GM21786 (cell line): ENCODE measurements around the gene PTH1R.
A peak's percentile ranks its signal among the peaks of the same experiment; 100 is the strongest.

Experiments
- ATAC-seq: cut with Tn5 transposase; IDR thresholded peaks from one replicate; pipeline ENCODE4 v1.9.1; 2021; ENCODE audit not compliant: unreplicated experiment

PTH1R gene

DNA sequence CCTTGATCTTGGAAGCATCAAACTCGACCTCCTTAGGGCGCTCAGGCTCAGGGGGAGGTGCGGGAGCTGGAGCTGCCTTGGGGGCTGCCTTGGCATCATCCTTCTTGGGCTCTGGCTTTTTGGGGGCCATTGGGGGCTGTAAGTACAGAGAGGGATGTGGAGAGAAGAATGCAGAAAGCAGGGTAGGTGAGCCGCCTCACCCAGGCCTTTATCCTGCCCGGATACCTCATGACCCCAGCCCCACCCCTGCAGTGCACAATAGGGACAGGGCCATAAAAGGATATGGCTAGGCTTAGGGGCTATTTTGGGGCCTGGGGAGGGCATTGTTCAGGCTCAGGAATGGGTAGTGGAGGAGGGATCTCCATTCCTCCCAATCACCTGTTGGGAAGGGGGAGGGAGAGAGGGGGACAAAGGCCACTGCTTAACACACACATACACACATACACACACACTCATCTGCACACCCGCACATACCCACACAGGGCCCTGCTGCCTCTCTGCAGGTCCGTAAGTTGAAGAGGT is 14.2 kb upstream of the PTH1R start, which contains the start of gene MYL3:
MYL3 (minus strand) TSS at position 184 of the 522 bp plus-strand sequence; CDS start at position 130, 54 bp downstream.
- no peak for ATAC-seq

DNA sequence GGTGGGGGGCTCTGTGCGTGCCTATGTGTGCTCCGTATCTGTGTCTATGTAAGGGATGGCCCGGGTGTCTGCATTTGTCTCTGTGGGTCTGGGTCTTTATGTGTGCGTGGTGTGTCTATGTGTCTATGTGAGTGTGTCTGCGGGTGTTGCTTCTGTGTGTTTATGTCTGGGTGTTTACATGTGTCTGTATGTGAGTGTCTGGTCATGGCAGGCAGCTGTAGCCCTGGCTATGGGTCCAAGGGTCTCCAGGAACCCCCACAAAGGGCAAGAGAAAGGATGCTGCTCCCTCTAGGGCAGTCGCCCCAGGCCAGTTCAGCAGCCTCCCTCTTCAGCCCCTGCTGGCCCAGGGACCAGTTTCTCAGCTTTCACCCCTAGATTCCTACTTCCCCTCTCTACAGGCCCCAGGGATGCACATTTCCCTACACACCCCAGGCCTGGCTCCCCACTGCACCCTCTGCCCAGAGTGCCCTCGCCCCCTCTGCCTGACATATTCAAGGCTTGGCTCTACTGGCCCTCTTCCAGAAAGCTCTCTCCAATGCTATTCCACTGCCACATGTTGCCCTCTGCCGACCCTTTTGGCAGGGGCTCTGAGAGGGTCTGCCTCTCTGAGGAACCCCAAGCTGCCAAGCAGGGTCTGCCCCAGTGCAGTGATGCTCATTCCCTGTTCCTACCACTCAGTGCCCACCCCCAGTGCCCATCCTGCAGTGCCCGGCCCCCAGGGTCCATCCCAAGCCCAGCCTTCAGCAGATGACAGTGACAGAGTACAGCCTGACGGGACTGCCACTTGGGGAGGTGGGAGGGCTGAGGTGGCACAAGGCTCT is 13.2 kb upstream of the PTH1R start:
- no peak for ATAC-seq

DNA sequence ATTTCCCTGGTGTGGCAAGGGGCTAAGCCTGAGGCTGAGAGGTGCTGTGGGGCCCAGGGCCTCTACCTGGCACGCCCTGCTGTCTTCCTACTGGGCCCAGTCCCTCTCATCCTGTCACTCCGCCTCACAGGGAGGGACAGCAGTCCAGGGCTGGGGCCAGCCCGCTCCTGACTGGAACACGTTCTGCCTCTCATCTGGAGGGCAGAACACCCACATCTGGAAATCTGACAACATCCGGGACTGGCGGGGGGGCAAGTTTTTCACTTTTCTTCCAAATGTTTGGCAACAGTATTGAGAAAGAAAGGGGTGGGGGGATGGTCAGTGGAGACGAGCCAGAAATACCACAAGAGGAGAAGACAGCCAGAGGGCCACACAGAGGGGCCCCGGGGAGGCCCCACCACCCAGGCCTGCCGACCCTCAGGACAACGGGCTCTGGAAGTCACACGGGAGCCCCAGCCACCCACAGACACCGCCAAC is 12.5 kb upstream of the PTH1R start:
- ATAC-seq, result no peak

DNA sequence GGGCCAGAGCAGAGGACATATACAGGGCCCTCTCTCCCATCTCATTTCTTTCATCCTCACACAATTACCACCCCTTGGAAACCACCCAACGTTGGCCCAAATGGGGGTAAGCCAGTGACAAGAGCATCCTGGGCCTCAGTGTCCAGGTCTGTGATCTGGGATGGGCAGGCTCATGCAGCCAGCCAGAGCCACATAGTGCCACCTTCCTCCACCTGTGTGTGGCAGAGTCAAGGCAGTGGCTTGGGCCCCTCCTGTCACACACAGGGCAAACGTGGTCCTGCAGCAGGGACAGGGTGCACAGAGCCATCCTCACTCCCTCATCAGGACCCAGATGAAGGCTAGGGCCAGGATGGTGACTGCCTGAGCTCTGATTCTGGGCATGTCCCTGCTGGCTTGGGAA is 12.0 kb upstream of the PTH1R start:
- ATAC-seq, result no peak

DNA sequence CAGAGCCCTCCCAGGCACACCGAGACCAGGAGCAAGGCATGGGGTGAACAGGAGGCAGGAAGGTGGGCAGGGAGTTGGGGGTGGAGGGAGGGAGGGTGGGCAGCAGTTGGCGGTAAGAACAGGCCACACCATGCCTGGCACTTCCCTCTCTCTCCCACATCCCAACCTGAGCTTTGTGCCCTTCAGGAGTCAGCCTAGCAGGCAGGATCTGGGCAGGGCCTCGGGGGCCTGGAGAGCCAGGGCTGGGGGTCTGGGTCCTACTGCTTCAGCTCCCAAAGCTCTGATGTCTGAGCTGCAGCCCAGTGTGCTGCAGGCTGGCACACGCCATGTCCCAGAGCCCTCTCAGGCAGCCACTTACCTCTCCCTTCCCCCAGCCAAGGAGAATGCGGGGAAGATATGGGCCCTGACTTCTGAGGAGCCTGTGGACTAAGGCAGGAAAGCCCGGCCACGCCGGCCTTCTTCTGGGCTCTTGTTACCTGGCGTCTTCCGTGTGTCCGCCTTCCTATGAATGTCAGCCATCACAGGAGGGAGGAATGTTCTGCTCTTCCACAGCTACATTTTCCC is 11.4 kb upstream of the PTH1R start:
- ATAC-seq, result no peak

DNA sequence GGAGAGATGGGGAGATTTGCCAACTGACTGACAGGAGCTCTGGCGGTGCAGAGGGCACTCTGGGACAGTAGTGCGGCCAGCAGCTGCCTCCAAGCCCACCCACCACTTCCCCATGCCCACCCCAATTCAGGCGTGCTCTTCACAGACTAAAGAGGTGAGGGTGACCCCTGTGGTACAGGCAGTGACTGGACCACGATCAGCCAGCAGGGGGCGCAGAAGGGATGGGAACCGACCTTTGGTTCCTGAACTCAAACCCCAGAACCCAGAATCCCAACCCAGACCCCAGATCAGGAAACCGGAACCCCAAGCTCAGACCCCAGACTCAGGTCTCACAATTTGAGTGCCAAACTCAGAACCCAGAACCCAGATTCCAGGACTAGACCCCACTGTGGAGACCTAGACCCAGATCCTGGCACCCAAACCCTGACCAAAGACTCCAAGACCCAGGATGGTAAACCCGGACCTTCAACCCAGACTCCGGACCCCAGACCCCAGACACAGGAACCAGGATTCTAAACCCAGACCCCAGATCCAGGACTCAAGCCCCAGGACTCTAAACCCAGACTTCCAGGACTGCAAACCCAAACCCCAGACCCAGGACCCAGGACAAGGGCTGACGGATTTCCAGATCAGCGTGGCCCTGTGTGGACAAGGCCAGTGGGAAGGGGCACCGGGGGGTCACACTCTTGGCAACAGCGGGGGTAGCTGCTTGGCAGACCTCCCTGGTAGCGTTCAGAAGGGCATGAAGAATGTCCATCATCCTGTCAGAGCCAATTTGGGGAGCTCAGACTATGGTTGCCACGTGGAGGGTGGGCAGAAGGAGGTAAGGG is 10.6 kb upstream of the PTH1R start:
- ATAC-seq, result no peak

DNA sequence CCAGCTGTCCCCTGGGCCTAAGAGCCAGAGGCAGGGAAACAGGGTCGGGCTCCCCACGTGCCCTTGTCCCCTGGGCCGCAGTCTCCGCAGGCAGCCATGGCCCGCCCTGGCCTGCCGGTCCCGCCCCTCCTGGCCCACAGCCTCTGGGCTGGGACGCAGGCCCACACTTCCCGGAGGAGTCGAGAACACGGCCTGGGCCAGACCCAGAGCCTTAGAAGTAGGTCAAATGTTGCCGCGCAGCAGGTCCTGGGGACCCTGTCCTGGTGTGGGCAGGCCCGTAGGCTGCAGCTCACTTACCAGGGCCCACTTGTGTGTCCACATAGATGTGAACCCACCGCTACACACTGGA is 10.0 kb upstream of the PTH1R start:
- no peak for ATAC-seq

DNA sequence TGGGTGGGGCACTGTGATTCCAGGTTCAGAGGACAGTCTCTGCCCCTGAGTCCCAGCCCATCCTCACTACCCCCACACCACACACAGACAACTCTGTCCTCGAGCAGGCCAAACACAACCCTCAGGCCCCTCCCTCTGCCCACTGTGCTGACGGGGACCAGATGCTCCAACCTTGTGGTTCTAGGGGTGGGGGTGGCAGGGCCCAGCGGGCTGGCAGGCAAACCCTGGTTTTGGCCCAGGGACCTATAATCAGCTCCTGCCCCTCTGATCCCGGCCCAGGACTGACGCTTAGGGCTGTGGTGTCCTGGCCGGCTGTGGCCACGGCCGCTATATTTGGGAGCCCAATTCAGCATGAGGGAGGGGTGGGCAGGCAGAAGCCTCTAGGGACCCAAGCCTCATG is 9.2 kb upstream of the PTH1R start:
- no peak for ATAC-seq

DNA sequence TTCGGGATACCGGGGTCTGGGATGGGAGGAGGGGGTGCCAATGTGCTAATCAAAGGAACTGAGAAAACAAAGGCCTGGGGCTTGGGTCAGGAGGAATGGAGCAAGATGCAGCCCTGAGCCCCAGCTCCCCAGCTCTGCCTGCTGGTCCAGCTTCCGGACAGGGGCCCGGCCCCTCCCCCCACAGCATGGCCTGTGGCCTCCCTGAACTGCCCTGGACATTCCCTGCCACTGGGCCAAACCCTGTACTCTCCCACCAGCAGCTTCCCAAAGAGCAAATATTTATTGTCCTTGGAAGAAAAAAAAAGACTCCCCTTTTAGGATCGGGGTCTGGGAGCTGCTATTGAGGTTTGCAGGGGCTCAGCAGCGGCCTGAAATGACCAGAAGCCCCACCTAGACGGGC is 8.6 kb upstream of the PTH1R start:
- ATAC-seq, result no peak

DNA sequence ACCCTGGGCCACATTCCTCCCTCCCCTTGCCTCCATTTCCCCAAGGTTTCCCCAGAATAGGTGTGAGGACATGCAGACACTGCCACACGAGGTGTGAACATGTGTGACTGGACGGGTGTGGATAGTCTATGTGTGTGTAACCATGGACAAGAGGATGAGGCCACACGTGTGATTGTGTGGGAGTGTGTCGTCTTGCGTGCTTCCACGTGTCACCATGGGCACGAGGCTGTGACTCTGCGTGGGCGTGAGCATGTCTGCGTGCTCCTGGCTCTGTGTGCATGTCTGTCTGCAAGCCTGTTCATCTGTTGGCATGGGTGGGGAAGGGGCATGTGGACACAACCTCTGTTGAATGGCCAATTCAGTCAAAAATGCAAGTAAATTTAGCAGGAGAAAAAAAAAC is 8.1 kb upstream of the PTH1R start:
- ATAC-seq, result no peak

DNA sequence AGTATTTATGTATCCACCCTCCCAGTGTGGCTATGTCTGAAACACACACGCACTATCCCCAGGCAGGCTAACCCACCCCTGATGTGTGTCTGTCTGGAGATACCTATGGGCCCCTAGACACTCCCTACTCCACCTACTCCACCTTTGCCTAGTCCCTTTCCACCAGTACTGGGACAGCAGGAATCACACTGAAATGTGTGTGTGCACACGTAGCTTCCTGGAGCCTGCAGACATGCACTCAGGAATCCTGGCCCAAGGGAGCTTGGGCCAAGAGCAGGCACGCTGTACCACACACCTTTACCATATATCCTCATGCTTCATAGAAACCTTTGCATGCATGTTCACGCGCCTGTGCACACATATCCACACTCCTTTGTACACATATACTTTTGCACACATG is 6.9 kb upstream of the PTH1R start:
- ATAC-seq, result no peak

DNA sequence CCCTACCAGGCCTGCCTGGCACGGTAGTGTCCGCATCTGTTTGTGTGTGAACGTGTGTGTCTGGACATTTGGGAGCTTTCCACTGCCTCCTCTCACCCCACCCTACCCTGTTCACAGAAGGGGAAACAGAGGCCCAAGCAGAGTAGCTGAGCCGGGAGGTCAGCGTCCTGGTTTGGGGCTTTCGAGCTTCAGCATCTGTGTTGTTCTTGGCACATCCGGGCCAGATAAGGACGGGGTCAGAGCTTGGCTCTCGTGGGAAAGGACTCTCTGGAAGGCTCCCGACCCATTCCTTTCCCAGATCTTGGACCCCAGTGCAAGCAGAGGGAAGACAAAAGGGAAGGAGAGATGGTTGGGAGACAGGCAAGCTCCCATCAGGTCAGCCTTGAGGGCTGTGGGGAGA is 6.3 kb upstream of the PTH1R start:
- no peak for ATAC-seq

DNA sequence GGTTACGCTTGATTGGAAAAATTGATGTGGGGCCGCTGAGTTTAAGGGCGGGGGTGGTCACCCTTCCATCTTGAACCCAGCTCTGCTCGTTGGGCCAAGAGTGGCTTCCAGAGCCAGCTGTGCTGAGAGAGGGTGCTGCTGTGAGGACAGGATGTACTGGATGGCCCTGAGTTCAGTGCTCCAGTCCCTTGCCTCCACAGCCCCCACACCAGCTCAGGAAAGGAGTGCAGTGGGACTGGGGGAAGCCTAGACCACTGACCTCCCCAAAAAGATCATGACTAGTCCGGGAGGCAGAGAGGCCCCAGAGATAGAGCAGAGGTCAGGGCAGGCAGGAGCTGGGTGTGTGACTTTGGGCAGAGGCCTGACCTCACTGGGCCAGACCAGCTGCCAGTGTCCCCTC is 4.0 kb upstream of the PTH1R start:
- no peak for ATAC-seq

DNA sequence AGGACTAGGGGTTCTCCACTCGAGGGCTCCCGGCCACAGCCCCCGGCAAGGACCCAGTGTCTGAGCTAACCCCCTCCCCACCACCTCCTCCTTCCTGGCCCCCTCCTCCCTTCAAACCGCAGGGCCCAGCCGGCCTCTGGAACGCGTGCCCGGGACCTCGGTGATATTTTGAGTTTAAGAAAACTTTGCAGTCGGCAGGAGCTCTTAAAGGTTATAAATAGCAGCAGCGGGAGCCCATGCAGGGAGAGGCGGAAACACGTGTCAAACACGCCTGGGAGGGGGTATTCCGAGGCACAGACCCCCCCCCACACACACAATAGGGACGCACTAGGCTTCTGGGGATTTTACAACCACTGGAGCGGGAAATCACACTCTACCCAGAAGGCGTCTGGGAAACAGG is 3.1 kb upstream of the PTH1R start:
- no peak for ATAC-seq

DNA sequence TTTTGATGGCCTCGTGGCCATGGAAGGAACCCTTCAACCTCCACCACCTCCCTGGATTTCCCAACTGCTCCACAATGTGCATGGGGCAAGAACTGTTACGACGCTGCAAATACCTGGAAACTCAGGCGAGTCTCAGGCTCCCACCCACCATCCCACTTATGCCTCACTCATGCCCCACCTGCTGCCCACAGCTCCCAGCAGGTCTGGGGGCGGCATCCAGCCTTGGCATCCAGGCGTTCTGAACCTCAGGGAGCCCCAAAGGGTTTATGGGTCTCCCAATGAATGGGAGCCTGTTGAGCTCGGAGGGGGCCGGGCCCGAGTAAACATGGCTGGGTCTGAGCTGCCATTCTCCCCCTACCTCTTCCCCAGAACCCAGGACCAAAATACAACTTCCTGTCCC is 2.0 kb upstream of the PTH1R start:
- no peak for ATAC-seq

DNA sequence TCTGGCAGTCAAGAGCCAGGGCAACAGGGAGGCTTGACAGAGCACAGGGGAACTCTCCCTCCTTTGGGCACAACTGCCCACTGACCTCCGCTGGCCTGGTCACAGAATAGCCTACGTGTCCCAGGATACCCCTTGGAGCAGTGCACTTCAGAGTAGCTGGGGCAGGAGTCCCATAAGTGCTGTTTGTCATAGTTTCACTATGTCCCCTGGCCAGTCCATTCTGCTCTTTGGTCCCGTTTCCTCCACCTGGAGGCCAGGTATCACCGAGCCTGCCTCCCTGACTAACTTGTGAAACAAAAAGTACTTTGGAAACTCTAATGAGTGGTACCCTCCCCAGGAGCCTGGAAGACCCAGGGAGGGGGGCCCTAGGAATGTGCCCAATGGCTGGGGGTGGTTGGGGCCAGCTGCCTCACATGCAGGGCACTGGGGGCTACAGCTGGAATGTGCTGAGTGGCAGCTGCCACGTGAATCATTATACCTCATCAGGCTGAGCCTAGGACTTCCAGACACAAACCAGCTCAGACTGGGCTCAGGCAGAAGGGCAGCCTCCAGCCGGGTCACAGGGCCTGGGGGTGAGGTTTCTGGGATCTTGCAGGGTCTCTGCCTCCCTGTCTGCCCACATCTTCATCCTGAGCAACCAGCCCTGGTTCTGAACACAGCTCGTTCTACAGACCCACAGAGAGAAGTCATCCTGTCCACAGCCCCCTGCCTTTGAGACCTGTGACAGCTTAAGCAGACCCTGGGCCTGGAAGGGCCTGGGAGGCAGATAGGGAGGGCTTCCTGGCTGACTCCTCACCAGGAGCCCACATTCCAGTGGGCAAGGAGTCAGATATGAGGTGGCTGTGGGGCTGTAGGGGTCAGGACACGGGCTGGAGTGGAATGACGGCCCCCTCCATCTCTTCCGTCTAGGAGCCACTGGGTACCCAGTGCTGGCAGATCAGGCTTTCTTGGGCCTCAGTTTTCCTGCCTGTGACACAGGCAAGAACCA is 914 bp upstream of the PTH1R start:
- no peak for ATAC-seq

DNA sequence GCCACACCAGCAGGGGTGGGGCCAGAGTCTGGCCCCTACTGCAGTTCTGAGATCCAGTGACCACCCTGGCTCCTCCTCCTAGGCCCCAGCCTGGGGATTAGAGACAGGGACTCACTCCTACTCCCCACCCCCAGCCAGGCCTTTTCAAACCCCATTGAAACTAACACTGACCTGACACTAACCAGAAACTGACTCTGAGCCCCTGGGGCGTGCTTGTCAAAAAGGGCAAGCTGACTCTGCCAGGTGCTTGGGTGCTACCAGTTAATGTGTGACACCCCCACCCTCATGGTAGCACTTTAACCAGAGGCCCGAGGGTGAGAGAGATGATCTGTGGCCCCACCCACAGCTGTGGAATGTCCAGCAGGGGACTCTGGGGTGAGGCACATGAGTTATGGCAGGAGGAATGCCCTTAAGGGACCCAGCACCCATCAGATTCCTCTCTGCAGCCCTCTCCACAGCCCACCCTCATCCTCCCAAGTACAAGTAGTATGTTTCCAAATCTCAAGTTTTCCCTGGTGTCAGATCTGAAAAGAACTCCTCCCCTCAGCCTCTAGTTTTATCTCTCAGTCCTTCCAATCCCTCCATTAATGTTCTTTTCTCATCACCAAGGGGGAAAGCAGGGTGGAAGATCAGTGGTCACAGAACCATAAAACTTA is 1.4 kb downstream of the PTH1R start:
- ATAC-seq, result peak; percentile 65

DNA sequence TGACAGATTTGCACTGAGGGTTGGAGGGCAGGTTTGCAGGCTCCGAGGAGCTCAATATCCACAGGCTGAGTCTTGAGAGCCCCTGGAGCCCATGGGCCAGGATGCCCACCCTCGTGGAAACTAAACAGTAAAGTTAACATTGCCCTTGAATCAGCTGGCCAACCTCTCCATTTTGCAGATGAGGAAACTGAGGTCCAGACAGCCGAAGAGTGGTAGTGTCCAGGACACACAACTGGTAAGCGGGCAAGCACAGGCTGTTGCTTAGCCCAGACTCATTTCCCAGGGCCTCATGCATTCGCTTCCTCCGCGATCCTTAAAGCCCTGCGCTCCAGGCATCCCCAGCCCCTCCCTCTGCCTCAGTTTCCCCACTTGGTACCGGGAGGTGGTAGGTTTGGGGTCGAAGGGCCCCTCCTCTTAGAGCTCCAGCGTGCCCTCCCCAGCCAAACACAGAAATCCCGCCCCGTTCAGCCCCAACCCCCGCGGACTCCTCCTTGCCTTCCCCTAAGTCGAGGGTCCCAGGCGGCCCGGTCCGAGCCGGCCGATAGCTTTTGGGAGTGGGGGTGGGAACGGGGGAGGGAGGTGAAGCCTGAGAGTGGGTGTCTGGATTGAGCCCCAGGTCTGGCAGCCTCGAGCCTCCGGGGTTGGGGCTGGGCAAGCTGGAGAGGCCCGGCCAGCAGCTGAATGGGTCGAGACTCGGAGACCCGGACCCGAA is 3.5 kb downstream of the PTH1R start:
- ATAC-seq, result no peak
